Sciatic nerve (tissue), 2 donors: ENCODE data around the gene KLHL14. TPM values are rescaled to one million over a fixed set of nuclear protein-coding genes. Genes with fewer than 3 reads are reported as not detected.

ENCODE experiments used
- ATAC-seq: fragments of 200-7000 bp; cut with Tn5 transposase; one replicate; pipeline ENCODE4 v1.9.1; 2020; ENCODE audit warnings: mild to moderate bottlenecking, moderate library complexity
- DNase-seq: peaks from one replicate; pipeline ENCODE4 v3.0.0-alpha.2; 2020; ENCODE audit warnings: low spot score
- intact Hi-C: fragments of 100-400 bp; cut with DNase I; formaldehyde crosslinking; loops from one replicate; pipeline ENCODE4 v1.14.2; 2022
- total RNA-seq: library from RNA; stranded (reverse); fragmentation: NEBNext Ultra II Directional; extraction: Animal tissue kit (Norgen Biotek cat#: 25700); gene quantifications from one replicate; pipeline ENCODE4 v1.2.1, GENCODE V29; 2021
- donor health status: DM: no; HTN: no; CAD: no.
- donor health status: DM: no; HTN: no; CAD: no.

Gene KLHL14
- total RNA-seq, 1 donor from 2014 or later: 0.45 TPM

DNA sequence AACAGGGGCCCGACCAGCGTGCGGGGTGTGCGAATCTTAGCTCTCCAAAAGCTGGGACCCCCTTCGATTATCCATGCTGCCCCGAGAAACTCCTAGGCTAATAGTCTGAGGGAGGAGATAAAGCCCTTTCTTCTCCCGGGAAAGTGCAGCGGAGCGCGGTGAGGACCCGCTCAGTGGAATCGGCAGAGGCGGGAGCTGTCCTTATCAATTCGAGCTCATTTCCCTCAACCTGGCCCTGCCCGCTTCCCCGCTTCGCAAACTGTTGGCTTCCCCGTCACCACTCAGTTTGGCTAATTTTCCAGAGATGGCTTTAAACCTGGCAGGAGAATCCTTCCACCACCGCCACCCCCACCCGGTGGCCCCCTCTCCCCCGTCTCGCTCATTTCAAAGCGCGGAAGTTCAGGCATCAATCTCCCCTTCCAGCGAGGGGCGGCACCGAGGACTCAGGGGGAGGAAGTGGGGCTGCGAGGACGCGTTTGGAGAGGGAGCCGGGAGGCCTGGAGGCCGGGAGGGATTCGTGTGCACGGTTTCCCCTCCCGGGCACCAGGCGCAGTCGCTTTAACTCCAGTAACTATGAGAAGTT, 1.6 kb downstream of the KLHL14 start:
- peak; percentile 54 for DNase-seq
- peak; percentile 37 for ATAC-seq
- intact Hi-C loops: no loop called here

DNA sequence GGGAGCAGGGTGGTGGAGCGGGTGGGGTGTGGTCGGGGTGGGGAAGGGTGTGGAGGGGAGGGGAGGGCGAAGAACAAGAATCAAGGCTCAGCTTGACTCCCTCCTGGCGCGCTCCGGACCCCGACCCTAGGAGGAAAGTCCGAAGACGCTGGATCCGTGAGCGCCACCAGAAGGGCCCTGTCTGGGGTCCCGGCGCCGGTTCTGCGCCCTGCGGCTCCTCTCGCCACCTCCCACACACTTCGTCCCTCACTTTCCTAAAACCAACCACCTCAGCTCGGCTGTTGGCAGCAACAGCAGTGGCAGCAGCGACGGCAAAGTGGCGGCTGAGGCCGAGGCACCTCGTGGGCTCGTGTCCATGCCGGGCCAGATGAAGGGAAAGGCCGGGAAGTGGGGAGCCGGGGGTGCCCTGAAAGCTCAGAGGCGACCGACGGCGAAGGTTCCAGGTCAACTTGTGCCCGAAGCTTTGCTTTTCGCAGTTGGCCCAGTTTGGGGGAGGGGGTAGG, 2.1 kb downstream of the KLHL14 start:
- intact Hi-C loops: no loop called here
- ATAC-seq (peak; percentile 25), DNase-seq (no peak)

DNA sequence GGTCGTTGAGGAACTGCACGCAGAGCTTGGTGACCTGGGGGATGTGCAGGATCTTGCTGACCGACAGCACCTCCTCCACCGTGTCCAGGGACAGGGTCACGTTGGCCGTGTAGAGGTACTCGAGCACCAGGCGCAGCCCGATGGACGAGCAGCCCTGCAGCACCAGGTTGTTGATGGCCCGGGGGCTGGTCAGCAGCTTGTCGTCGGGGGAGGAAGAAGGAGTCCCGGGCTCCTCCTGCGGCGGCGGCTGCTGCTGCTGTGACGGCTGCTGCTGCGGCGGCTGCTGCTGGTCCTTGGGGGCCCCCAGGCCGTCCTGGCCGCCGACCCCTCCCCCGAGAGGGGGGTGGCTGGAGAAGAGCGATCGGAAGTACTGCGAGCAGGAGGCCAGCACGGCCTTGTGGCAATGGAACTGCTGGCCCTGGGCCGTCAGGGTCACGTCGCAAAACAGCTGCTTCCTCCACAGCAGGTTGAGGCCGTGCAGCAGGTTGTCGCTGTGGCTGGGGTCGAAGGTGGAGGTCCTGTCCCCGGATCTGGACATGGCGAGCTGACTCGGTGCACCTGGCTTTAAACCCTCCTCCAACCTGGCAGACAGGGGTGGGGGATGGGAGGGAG, 2.7 kb downstream of the KLHL14 start:
- intact Hi-C loops: no loop called here
- peak; percentile 50 for DNase-seq

DNA sequence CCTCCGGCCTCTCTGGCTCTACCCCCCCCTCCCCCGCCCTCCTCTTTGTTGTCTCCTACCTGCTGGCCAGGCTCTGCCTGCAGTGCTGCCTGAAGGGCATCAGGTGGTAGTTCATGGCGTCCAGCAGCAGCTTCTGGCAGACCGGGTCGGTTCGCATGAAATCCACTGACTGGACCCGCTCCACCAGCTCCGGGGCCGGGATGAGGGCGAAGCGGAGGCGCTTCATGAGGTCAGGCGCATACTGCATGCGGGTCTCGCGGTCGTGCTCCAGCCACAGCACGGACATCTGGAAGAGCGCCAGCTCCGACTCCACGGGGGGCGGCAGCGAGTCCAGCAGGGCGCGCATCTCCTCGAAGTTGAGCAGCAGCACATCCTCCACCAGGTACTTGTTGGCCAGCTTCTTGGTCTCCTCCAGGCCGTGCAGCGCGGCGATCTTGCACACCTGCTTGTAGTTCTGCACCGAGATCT, 3.2 kb downstream of the KLHL14 start:
- intact Hi-C loops: loop anchor here (1.0 kb wide), 1 partner anchor 33 kb away; no protein-coding TSS in a partner anchor
- no peak for ATAC-seq
- DNase-seq: peak; percentile 54

More for the DNA sequence above, 2.7 kb downstream of the KLHL14 start:
- peak; percentile 31 for ATAC-seq

DNA sequence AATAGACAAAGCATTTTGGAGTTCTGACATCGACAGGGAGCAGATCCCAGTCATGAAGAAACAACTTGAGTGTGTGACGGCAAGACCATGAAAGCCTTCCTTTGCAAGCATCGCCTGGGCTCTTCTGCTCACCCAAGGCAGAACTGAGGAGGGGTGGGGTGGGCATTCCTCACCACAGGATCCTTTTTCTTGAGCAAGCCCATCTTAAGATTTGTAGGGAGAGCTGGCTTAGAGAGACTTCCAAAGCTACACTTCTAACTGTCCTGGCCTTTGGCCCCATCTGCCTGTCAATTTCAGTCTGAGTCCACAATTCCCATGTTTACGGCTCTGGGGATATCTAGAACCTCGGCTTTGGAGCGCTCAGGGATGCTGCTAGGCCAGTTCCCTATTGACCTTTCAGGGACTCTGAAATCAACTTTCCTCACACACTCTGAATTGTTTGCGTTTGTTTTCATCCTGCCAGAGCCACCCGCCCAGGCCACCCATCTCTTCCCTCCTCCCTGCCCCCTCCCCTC, 3.7 kb downstream of the KLHL14 start:
- DNase-seq (no peak), ATAC-seq (no peak)
- intact Hi-C loops: loop anchor here (1.0 kb wide), 1 partner anchor 33 kb away; no protein-coding TSS in a partner anchor

DNA sequence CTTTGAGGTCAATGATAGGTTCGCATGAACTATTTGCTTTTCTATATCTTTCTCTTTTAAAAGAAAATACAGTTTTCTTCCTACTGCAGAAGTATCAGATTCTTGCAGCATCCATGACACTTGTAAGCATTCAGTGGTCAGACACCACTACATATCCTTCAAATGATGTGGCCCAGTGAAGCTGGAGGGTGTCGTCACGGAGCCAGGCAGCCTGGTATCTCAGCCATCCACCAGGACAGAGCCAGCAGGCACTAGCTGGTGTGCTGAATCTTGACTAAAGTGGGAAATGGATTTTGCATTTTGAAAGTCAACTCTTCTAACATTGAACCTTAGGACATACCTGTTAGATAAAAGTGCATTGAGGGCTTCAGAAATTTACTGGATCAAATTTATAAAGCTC, 5.4 kb downstream of the KLHL14 start:
- ATAC-seq (no peak), DNase-seq (no peak)

DNA sequence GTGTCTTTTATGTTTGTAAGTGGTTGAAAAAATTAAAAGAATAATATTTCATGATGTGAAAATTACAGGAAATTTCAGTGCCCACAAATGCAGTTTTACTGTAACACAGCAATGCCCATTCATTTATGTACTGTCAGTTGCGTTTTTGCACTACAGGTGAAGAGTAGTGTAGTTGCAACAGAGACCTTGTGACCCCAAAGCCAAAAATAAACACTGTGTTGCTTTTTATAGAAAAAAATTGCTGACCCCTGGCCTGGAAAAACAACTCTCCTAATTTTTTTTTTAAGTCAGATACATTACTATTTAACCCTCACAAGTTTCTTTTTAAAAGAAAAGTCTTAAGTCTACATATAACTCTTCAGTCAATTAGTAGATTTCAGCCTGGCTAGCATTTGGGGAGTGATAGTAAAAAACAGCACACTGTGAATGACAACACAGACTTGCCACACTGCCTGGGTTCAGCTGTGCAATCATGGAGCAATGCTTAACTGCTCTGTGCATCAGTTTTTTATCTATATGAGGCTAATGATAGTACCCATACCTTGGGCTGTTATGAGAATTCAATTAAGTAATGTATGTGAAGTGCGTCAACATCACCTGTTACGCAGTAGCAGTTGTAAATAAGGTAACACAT, 8.1 kb downstream of the KLHL14 start:
- intact Hi-C loops: no loop called here
- no peak for DNase-seq
- ATAC-seq: no peak

More for the DNA sequence above, 5.4 kb downstream of the KLHL14 start:
- intact Hi-C loops: no loop called here

DNA sequence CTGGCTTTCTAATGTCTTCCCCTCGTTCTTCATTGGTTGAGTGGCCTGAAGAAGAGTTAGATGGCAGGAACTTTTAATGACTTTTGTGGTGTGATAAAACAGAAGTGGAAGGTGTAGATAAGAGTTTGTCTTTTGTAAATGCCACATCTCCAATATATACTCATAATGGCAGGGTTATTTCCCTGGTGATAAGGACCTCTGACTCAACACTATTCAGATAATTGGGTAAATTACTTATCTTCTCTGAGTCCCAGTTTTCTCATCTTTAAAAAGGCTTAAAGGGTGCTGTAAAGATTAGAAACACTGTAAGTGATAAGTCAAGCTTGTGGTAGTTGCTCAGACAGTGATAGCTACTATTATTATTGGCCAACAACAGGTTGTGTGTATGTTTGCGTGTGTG, 9.5 kb downstream of the KLHL14 start:
- intact Hi-C loops: no loop called here

DNA sequence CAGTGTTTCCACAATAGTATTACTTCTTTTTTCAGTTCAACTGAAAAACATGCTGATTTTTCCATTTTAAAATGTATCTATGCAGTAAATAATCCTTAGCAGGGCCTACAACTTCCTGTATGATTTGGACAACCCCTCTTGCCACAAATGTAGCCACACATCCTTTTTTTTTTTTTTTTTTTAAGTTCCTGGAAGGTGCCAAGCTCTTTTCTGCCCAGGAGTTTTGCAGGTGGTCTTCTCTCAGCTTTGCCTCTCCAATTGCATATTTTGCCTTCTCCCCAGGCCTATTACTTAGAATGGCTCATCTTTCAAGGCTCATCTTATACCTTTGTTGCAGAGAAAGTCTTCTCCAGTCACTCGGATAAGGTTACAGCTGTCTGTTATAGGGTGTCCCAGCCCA, 11.6 kb downstream of the KLHL14 start:
- intact Hi-C loops: no loop called here
- ATAC-seq (no peak), DNase-seq (no peak)

More for the DNA sequence above, 9.5 kb downstream of the KLHL14 start:
- no peak for DNase-seq
- no peak for ATAC-seq

DNA sequence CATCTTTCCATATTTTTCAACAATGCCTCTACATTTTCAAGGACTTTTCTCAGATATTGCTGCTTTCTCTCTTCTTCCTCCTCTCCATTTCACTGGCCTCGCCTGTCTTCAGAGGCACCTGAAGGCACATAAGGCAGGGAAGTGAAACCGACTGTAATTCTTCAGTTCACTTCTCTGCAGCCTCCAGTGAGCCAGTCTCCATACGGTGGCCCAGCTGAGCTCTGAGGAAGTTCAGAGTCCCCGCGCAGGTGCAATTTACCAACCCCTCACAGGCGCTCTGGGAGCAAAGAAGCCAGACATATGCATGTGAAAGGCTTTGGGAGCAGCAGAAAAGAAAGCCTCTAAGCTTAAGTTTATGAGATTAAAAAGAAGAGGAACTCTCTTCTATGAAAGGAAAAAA, 12.4 kb downstream of the KLHL14 start:
- no peak for ATAC-seq
- no peak for DNase-seq
- intact Hi-C loops: no loop called here

DNA sequence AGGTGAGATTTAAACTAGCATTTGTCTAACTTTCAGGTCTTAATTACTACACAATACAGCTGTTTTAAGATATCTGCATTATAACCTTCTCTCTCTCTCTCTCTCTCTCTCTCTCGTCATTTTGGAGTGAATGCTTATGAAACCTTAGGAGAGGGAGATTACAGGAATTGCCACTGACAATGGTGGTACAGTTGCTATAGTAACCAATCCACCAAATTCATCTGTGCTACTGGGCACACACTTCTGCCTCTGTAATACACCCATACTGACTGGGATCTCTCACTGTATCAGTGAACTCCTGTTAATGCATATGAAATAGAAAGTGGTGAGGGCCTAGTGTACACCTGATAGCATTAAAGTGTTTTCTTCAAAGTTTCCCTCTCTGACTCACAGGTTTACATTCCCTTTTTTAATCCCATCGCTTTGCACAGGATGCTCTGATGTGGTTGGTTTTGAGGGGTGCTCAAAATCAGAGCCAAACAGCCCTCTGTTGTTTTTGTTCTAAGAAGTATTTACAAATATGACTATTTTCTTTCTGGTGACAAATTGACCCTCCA, 13.1 kb downstream of the KLHL14 start:
- intact Hi-C loops: no loop called here
- DNase-seq (no peak), ATAC-seq (no peak)

DNA sequence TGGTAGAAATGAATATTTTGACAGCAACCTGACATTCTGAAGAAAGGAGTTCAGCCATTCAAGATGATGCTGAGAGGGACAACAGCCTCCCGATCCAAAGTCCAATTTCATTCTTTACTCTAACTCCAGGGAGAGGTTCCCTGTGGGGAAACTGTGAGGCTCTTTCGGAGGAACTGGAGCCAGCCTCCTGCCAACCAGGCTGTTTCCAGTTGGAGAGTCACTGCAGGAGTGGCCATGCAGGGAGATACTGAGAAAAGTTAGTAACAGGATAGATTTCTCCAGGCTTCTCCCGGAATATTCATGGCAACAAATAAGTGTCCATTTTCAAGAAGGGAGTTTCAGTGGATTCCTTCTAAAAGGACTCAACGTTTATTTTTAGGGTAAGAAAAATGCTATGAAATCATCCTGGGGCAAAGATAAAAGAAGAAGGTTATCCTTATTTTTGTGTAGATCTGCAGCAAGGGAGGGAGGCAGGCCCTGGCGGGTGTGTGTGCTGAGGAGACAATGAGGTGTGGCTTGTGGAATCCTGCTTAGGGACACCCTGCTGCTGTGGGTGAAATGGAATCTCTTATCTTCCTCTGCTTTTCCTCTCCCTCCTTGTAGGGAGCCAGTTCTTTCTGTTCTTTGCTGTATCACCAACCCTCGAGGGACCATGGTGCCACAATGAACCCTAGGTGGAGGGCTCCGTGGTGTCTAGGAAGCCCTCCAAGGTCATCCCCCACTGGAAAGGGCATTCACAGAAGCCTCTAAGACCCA, 18.1 kb downstream of the KLHL14 start:
- DNase-seq: no peak
- intact Hi-C loops: no loop called here
- ATAC-seq: no peak

DNA sequence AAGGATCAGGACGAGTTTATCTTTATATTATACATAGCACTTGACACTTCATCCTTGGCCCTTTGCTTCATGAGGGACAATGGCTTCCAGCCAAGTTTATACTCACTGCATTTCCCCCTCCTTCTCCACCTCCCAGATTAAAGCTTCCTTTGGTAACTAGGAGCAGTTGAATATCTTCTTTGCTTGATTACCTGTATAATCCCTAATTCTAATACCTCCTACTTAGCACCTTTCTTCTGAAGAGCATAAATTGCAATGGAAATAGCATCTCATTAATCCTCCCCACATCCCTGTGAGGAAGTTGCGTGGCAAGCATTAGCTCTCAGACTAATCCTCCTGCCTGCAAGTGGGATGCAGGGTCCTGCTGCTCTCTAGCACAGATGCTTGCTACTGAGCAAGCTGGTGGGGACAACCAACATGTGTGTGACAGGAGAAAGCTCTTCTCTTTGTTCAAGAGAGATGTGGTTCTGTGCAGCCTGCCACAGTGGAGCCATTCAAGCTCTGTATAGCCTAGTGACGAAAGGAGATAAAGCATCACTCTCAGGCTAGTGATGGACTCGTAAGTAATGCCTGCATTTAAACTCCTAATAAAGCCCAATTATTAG, 19.1 kb downstream of the KLHL14 start:
- ATAC-seq (no peak), DNase-seq (no peak)
- intact Hi-C loops: no loop called here

DNA sequence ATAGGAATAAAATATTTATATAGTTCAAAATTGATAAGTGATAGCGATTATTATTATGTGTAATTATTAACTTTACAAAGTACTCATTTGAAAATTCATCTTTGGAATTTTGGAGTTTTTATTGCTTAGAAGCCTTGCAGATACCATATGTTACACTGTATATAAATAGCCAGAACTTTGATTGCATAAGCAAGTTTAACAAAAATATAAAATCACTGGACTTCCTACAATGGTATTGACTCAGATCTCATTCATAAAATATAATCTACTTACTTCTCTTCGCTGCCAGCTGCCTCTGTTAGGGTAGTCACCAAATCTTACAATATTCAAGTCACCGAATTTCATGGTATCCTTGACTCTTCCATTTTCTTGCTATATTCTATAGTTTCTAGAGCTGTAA, 22.5 kb downstream of the KLHL14 start:
- no peak for ATAC-seq
- intact Hi-C loops: no loop called here

DNA sequence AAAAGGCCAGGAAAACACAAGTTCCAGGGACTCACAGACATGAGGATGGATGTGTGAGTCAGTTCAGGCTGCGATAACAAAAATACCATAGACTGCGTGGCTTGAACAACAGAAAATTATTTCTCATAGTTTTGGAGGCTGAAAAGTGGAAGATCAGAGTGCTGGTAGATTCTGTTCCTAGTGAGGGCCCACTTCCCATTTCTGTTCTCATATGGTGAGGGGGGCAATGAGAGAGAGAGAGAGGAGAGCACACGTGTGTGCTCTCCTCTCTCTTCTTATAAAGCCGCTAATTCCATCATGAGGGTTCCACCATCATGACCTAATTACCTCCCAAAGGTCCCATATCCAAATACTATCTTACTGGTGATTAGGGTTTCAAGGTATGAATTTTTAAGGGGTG, 23.0 kb downstream of the KLHL14 start:
- DNase-seq (no peak), ATAC-seq (no peak)
- intact Hi-C loops: no loop called here

More for the DNA sequence above, 22.5 kb downstream of the KLHL14 start:
- DNase-seq: no peak

DNA sequence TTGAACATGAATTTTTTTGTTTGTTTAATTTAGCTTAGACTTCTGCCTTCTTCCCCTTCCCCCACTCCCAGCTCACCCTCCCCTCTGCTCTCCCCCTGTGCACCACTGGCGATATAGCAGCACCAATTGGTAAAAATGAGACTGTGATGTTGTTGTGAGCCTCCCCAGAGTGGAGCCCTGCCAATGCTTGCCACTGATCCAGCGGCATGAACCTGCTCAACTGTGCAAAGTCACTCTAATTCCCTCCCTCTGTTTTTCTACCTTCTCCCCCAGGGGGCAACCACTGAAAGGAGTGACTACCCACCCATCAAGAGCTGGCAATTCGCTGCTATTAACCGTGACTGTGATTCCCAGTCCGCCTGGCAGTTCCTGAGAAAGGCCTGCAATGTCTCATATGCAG, 30.2 kb downstream of the KLHL14 start:
- ATAC-seq: no peak

DNA sequence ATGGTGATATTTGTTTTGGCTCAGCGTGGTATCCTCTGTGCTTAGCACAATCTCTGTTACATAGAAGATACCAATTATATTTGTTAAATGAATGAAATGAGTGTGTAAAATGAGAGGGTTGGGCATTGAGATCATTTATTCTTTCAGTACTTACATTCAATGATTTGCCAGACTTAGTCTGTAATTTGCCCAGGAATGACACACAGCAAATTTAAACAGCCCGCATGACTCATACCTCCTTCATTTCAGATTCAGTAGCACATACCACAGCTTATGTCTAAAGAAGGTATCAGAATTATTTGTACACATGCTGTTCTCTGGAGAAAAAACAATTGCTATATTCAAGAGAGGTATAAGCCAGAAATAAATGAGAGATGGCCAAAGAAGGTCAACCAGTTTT, 37.0 kb downstream of the KLHL14 start:
- DNase-seq (no peak), ATAC-seq (no peak)
- intact Hi-C loops: no loop called here

More for the DNA sequence above, 30.2 kb downstream of the KLHL14 start:
- intact Hi-C loops: no loop called here
- no peak for DNase-seq

DNA sequence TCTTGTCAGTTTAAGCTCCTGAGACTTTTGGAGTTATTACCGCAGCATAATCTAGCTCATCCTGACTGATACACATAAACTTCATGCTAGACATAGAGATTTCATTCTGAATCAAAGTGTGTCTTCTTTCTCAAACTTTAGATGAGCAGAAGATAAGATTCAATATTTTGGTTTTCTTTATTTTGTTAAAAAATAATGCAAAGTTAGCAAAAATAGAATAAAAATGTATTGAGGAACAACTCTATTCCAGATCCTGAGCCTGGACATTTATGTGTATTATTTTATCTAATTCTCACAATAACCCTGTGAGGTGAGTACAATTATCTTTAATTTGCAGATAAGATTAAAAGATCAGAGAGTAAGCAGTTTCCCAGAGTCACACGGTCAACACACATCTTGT, 38.4 kb downstream of the KLHL14 start:
- DNase-seq (no peak), ATAC-seq (no peak)
- intact Hi-C loops: no loop called here

DNA sequence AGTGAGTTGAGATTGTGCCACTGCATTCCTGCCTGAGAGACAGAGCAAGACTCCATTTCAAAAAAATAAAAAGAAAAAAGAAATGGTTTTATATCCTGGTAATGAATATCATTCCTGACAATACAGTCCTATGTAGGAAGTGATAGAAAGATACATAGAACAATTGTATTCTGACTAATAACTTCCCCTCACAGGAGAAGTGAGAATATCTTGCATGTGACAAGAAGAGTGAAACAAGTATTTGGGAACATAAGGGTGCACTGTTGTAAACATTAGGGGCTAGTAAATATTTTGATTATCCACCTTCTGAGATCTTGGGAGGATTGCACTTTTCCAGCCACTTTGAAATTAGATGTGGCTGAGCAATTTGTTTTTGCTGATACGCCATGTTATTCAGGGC, 40.7 kb downstream of the KLHL14 start:
- ATAC-seq: no peak
- intact Hi-C loops: no loop called here

More for the DNA sequence above, 40.7 kb downstream of the KLHL14 start:
- DNase-seq: no peak
